ENCODE data around the gene NUCKS1.
"Not testable (repeated sequence)": the region's sequence is repeated elsewhere in the genome, so short reads cannot be mapped to it uniquely, and the experiment has no call there.

Gene NUCKS1

DNA sequence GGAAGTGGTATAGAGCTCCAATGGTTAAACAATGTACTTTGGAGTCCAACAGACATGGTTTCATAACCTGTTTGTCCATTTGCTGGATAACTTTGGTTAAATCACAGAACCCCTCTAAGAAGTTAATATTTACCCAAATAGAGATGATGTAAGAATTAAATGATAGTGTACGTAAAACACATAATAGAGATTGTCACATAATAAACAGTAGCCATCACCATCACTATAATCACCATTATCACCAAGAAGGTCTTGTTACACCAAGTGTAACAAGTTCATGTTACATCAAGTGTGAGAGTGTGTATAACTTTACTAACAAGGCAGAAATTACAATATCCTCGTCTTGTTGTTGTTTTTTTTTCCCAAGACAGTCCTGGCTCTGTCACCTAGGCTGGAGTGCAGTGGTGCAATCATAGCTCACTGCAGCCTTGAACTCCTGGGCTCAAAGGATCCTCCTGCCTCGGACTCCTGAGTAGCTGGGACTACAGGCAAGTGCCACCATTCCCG lies 23.3 kb downstream of the NUCKS1 start:
- Histone ChIP-seq H3K4me2 (no peak overlapping the region), H4K20me1 (ENCODE audit: insufficient read depth) (peaks cover 11% of the 10 kb centered on the region)

DNA sequence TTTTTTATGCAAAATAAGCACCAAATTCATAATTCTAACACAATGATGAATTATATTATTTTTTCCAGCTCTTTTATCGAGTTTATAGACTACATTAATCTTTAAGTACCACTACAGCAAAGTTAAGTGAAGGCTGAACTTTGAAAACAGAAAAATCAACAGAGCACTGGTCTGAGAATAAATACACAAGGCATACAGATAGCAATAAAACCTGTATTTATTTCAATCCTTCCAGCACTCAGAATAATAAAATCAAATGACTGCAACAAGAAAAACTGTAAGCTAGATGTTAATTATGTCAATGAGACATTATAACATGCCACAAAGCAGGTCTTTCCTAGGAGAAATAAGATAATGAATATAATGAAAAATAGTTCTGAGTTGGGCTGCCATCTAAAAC lies 24.5 kb downstream of the NUCKS1 start:
- Histone ChIP-seq H3K4me1 (ENCODE audit: low read depth, poor library complexity, severe bottlenecking) (peaks cover 19% of the 10 kb centered on the region), H3K36me3 (ENCODE audit: insufficient read depth) (peaks cover 6% of the 10 kb centered on the region; the same call in 1 of the 2 replicates), H3K27me3 (ENCODE audit: insufficient read depth, low read depth) (no peaks in the 10 kb centered on the region), H3K79me2 (ENCODE audit: insufficient read depth, low read depth) (peaks cover 57% of the 10 kb centered on the region), H3K27ac (no peak overlapping the region), H3K9ac (no peak overlapping the region), H3K4me2 (no peak overlapping the region), H4K20me1 (ENCODE audit: insufficient read depth) (peaks cover 11% of the 10 kb centered on the region), H2AFZ (ENCODE audit: low read depth) (no peak overlapping the region), H3K4me3 (IDR thresholded peaks at IDR 0.05; ENCODE audit: insufficient read depth, low read depth, low read length) (no peak overlapping the region)
- TF ChIP-seq, protein P1, sequence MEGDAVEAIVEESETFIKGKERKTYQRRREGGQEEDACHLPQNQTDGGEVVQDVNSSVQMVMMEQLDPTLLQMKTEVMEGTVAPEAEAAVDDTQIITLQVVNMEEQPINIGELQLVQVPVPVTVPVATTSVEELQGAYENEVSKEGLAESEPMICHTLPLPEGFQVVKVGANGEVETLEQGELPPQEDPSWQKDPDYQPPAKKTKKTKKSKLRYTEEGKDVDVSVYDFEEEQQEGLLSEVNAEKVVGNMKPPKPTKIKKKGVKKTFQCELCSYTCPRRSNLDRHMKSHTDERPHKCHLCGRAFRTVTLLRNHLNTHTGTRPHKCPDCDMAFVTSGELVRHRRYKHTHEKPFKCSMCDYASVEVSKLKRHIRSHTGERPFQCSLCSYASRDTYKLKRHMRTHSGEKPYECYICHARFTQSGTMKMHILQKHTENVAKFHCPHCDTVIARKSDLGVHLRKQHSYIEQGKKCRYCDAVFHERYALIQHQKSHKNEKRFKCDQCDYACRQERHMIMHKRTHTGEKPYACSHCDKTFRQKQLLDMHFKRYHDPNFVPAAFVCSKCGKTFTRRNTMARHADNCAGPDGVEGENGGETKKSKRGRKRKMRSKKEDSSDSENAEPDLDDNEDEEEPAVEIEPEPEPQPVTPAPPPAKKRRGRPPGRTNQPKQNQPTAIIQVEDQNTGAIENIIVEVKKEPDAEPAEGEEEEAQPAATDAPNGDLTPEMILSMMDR (conservative IDR thresholded peaks at IDR 0.05; ENCODE audit: low read depth, low read length): no peak

More for the DNA sequence above, 23.3 kb downstream of the NUCKS1 start:
- no peak overlapping the region for H3K27ac ChIP-seq
- peaks cover 27% of the 10 kb centered on the region for H3K4me1 ChIP-seq (ENCODE audit: low read depth, poor library complexity, severe bottlenecking)
- TF ChIP-seq, protein P1 (conservative IDR thresholded peaks at IDR 0.05; ENCODE audit: low read depth, low read length): no peak
- H3K4me3 ChIP-seq (IDR thresholded peaks at IDR 0.05; ENCODE audit: insufficient read depth, low read depth, low read length): no peak overlapping the region
- no peak overlapping the region for H2AFZ ChIP-seq (ENCODE audit: low read depth)
- H3K27me3 ChIP-seq (ENCODE audit: insufficient read depth, low read depth): no peaks in the 10 kb centered on the region
- H3K79me2 ChIP-seq (ENCODE audit: insufficient read depth, low read depth): peaks cover 68% of the 10 kb centered on the region
- no peak overlapping the region for H3K9ac ChIP-seq
- peaks cover 6% of the 10 kb centered on the region; the same call in 1 of the 2 replicates for H3K36me3 ChIP-seq (ENCODE audit: insufficient read depth)

DNA sequence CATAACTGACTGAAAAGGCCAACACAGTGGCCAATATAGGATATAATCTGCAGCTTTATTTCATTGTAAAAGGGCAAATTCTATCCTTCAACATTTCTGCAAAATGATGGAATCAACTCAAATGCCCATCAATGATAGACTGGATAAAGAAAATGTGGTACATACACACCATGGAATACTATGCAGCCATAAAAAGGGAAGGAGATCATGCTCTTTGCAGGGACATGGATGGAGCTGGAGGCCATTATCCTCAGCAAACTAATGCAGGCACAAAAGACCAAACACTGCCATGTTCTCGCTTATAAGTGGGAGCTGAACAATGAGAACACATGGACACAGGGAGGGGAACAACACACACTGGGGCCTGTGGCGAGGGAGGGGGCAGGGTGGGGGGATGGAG lies 29.2 kb downstream of the NUCKS1 start:
- H3K9ac ChIP-seq; H2AFZ ChIP-seq (ENCODE audit: low read depth); H3K79me2 ChIP-seq (ENCODE audit: insufficient read depth, low read depth); H3K36me3 ChIP-seq (ENCODE audit: insufficient read depth); H3K4me2 ChIP-seq; H3K4me1 ChIP-seq (ENCODE audit: low read depth, poor library complexity, severe bottlenecking); H3K27me3 ChIP-seq (ENCODE audit: insufficient read depth, low read depth); H3K27ac ChIP-seq; H4K20me1 ChIP-seq (ENCODE audit: insufficient read depth); H3K4me3 ChIP-seq (IDR thresholded peaks at IDR 0.05; ENCODE audit: insufficient read depth, low read depth, low read length): not testable (repeated sequence)

DNA sequence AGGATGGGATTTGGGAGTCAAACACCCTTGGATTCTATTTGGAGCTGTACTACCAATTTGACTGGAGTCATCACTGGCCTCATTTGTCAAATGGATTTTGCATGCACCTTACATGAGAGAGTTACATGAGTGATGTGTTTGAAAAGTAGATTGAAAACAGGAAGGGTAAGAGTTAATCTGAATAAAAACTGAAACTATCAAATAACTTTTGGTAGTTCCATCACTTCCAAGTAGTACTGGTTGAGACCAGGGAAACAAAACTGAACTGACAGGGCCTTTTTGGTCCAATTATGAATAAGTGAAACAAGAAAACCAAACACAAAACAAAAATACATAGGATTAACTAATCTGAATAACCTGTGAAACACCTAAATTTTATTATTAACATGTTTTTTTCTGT lies 30.2 kb downstream of the NUCKS1 start:
- Histone ChIP-seq H3K4me1 (ENCODE audit: low read depth, poor library complexity, severe bottlenecking) (peaks cover 4% of the 10 kb centered on the region), H3K79me2 (ENCODE audit: insufficient read depth, low read depth) (no peaks in the 10 kb centered on the region; the same call in 1 of the 2 replicates), H3K27me3 (ENCODE audit: insufficient read depth, low read depth) (no peaks in the 10 kb centered on the region), H3K9ac (no peak overlapping the region), H4K20me1 (ENCODE audit: insufficient read depth) (peaks cover 3% of the 10 kb centered on the region; the same call in 1 of the 2 replicates), H2AFZ (ENCODE audit: low read depth) (no peak overlapping the region), H3K4me2 (no peak overlapping the region), H3K27ac (no peak overlapping the region), H3K4me3 (IDR thresholded peaks at IDR 0.05; ENCODE audit: insufficient read depth, low read depth, low read length) (no peak overlapping the region), H3K36me3 (ENCODE audit: insufficient read depth) (peaks cover 10% of the 10 kb centered on the region)
- TF ChIP-seq, protein P1 (conservative IDR thresholded peaks at IDR 0.05; ENCODE audit: low read depth, low read length): no peak

DNA sequence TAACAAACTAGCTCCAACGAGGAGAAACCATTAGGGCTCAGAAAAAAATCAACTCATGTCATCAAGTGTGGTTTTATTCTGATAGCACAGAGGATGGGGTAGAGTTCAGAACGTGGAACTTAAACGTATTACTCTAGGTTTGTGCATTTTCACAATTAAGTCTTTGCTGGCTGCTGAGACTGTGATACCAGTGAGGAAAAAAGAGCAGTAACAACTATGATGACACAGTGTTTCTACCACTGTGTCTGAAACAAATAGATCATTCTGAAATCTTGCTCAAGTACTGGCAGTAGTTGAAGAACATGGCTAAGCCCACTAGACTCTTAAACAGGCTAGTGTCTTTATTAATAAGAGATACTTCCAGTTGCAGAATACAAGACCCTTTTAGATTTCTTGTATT lies 31.0 kb downstream of the NUCKS1 start:
- Histone ChIP-seq H3K4me1 (ENCODE audit: low read depth, poor library complexity, severe bottlenecking) (peaks cover 4% of the 10 kb centered on the region), H3K79me2 (ENCODE audit: insufficient read depth, low read depth) (no peaks in the 10 kb centered on the region; the same call in 1 of the 2 replicates), H3K27ac (no peak overlapping the region), H3K4me3 (IDR thresholded peaks at IDR 0.05; ENCODE audit: insufficient read depth, low read depth, low read length) (no peak overlapping the region), H4K20me1 (ENCODE audit: insufficient read depth) (peaks cover 3% of the 10 kb centered on the region; the same call in 1 of the 2 replicates), H3K27me3 (ENCODE audit: insufficient read depth, low read depth) (no peaks in the 10 kb centered on the region), H3K4me2 (no peak overlapping the region), H3K9ac (no peak overlapping the region), H3K36me3 (ENCODE audit: insufficient read depth) (peaks cover 10% of the 10 kb centered on the region), H2AFZ (ENCODE audit: low read depth) (no peak overlapping the region)
- TF ChIP-seq, protein P1 (conservative IDR thresholded peaks at IDR 0.05; ENCODE audit: low read depth, low read length): no peak
